HG02973 (cell line): ENCODE results near the gene TCEA2.
A peak's percentile ranks its signal among the peaks of the same experiment; 100 is the strongest.
"Not testable (repeated sequence)": the region's sequence is repeated elsewhere in the genome, so short reads cannot be mapped to it uniquely, and the experiment has no call there.

Source experiments
- ATAC-seq: cut with Tn5 transposase; IDR thresholded peaks from one replicate; pipeline ENCODE4 v1.9.1; 2021; ENCODE audit warnings: moderate library complexity; ENCODE audit not compliant: unreplicated experiment

The TCEA2 gene

GRCh38 chr20:64076061-64076997 lies 13.3 kb downstream of the TCEA2 start:
- ATAC-seq = no peak

GRCh38 chr20:64077094-64077493 lies 14.1 kb downstream of the TCEA2 start:
- no peak for ATAC-seq

GRCh38 chr20:64077541-64077875 lies 14.5 kb downstream of the TCEA2 start:
- no peak for ATAC-seq

GRCh38 chr20:64077876-64078551 lies 15.0 kb downstream of the TCEA2 start:
- ATAC-seq = no peak

GRCh38 chr20:64078934-64079272 lies 15.9 kb downstream of the TCEA2 start:
- no peak for ATAC-seq

GRCh38 chr20:64079273-64080012 lies 16.4 kb downstream of the TCEA2 start, which contains the start of gene RGS19:
Gene RGS19 (minus strand): TSS chr20:64079518. CDS start chr20:64076886, 2,632 bp downstream.
- peak; percentile 39 for ATAC-seq

GRCh38 chr20:64080013-64080812 lies 17.2 kb downstream of the TCEA2 start, which contains the start of gene OPRL1:
Gene OPRL1 (plus strand): TSS chr20:64080082. CDS start chr20:64092721, 12,639 bp downstream.
- ATAC-seq = no peak

GRCh38 chr20:64080813-64081623 lies 18.0 kb downstream of the TCEA2 start:
- no peak for ATAC-seq

GRCh38 chr20:64081624-64081964 lies 18.6 kb downstream of the TCEA2 start:
- no peak for ATAC-seq

- no peak for ATAC-seq
Measured at GRCh38 chr20:64082126-64082731, 19.2 kb downstream of the TCEA2 start.

- ATAC-seq = no peak
Measured at GRCh38 chr20:64082820-64083377, 19.9 kb downstream of the TCEA2 start.

GRCh38 chr20:64083378-64083803 lies 20.4 kb downstream of the TCEA2 start:
- ATAC-seq = no peak

- no peak for ATAC-seq
Measured at GRCh38 chr20:64083804-64084684, 21.0 kb downstream of the TCEA2 start, which contains the start of gene LKAAEAR1. Gene LKAAEAR1 (minus strand): TSS chr20:64084398. CDS start chr20:64084219, 179 bp downstream.

- no peak for ATAC-seq
Measured at GRCh38 chr20:64084685-64085152, 21.7 kb downstream of the TCEA2 start.

GRCh38 chr20:64086801-64087200 lies 23.8 kb downstream of the TCEA2 start:
- ATAC-seq = no peak

- ATAC-seq = not testable (repeated sequence)
Measured at GRCh38 chr20:64087226-64087825, 24.3 kb downstream of the TCEA2 start.

- ATAC-seq = not testable (repeated sequence)
Measured at GRCh38 chr20:64088586-64088985, 25.6 kb downstream of the TCEA2 start.
